WTC11 (cell line): ENCODE measurements around the gene PPP4R3B. TPM values are rescaled to one million over a fixed set of nuclear protein-coding genes. Genes with fewer than 3 reads are reported as not detected.

ENCODE experiments used
- ATAC-seq: fragments of 200-7000 bp; cut with Tn5 transposase; 2 replicates; pipeline ENCODE4 v1.10.0; 2021; ENCODE audit warnings: mild to moderate bottlenecking, moderate library complexity
- CTCF ChIA-PET: fragments of 300-600 bp; sonication (Branson Sonifier 250); formaldehyde crosslinking; loops from one replicate; lab custom pipeline; 2021; ENCODE audit warnings: antibody characterized with exemption; lab: Charles Lee
- POLR2A ChIA-PET: fragments of 350-600 bp; sonication (Branson Sonifier 250); formaldehyde crosslinking; loops from one replicate; lab custom pipeline; 2021; ENCODE audit warnings: antibody characterized with exemption; lab: Charles Lee
- DNase-seq: peaks from one replicate; pipeline ENCODE4 v3.0.0; 2021; ENCODE audit warnings: low spot score
- H3K27ac Mint-ChIP-seq: 2 replicates; pipeline ENCODE4 v1.8.0; 2021; ENCODE audit warnings: mixed read lengths
- H3K27me3 Mint-ChIP-seq: 2 replicates; pipeline ENCODE4 v1.8.0; 2021; ENCODE audit warnings: low read depth, mild to moderate bottlenecking, moderate library complexity, mixed read lengths
- H3K36me3 Mint-ChIP-seq: 2 replicates; pipeline ENCODE4 v1.8.0; 2021; ENCODE audit warnings: mixed read lengths
- H3K4me1 Mint-ChIP-seq: 2 replicates; pipeline ENCODE4 v1.8.0; 2022; ENCODE audit warnings: mixed read lengths
- H3K4me3 Mint-ChIP-seq: 2 replicates; pipeline ENCODE4 v1.8.0; 2021; ENCODE audit warnings: mild to moderate bottlenecking, moderate library complexity, mixed read lengths
- H3K9me3 Mint-ChIP-seq: 2 replicates; pipeline ENCODE4 v1.8.0; 2021; ENCODE audit warnings: mixed read lengths
- ATF3 ChIP-seq: sonication (generic); formaldehyde crosslinking; conservative IDR thresholded peaks from 2 replicates; pipeline ENCODE4 v1.8.1; 2022; ENCODE audit warnings: mild to moderate bottlenecking, missing genetic modification reagents
- CDX4 ChIP-seq: fragments of 250-450 bp; sonication (Bioruptor Pico); IDR thresholded peaks from 2 replicates; pipeline ENCODE4 v1.9.0; 2021; ENCODE audit warnings: moderate library complexity, mild to moderate bottlenecking, inconsistent platforms, borderline replicate concordance
- E2F4 ChIP-seq: sonication (generic); formaldehyde crosslinking; IDR thresholded peaks from 2 replicates; pipeline ENCODE4 v1.8.1; 2022; ENCODE audit warnings: low read depth, mild to moderate bottlenecking, moderate library complexity, missing genetic modification reagents, borderline replicate concordance
- FOXJ3 ChIP-seq: sonication (generic); formaldehyde crosslinking; IDR thresholded peaks from 2 replicates; pipeline ENCODE4 v1.9.0; 2021; ENCODE audit warnings: missing genetic modification reagents, mild to moderate bottlenecking, borderline replicate concordance
- GABPB1 ChIP-seq: sonication (generic); formaldehyde crosslinking; IDR thresholded peaks from 2 replicates; pipeline ENCODE4 v1.8.1; 2023; ENCODE audit warnings: mild to moderate bottlenecking, missing genetic modification reagents
- IRF2 ChIP-seq: sonication (generic); formaldehyde crosslinking; IDR thresholded peaks from 2 replicates; pipeline ENCODE4 v1.8.0; 2022; ENCODE audit warnings: low read depth, missing genetic modification reagents, borderline replicate concordance
- NFYB ChIP-seq: sonication (generic); formaldehyde crosslinking; conservative IDR thresholded peaks from 2 replicates; pipeline ENCODE4 v1.8.0; 2022; ENCODE audit warnings: low read depth, missing genetic modification reagents
- NR3C1 ChIP-seq: sonication (generic); formaldehyde crosslinking; conservative IDR thresholded peaks from 2 replicates; pipeline ENCODE4 v1.8.1; 2023; ENCODE audit warnings: low read depth, mild to moderate bottlenecking, missing genetic modification reagents
- PRDM15 ChIP-seq: sonication (generic); formaldehyde crosslinking; IDR thresholded peaks from 2 replicates; pipeline ENCODE4 v1.8.0; 2022; ENCODE audit warnings: missing genetic modification reagents
- PREB ChIP-seq: sonication (generic); formaldehyde crosslinking; IDR thresholded peaks from 2 replicates; pipeline ENCODE4 v1.8.1; 2022; ENCODE audit warnings: mild to moderate bottlenecking, missing genetic modification reagents, moderate library complexity, borderline replicate concordance
- SOX15 ChIP-seq: fragments of 250-450 bp; sonication (Bioruptor Pico); IDR thresholded peaks from 2 replicates; pipeline ENCODE4 v1.9.0; 2021; ENCODE audit warnings: mild to moderate bottlenecking
- SP1 ChIP-seq: sonication (generic); formaldehyde crosslinking; conservative IDR thresholded peaks from 2 replicates; pipeline ENCODE4 v1.8.1; 2022; ENCODE audit warnings: missing genetic modification reagents
- USF1 ChIP-seq: sonication (generic); formaldehyde crosslinking; IDR thresholded peaks from 2 replicates; pipeline ENCODE4 v1.8.0; 2022; ENCODE audit warnings: mild to moderate bottlenecking, missing genetic modification reagents
- ZNF317 ChIP-seq: sonication (generic); formaldehyde crosslinking; IDR thresholded peaks from 2 replicates; pipeline ENCODE4 v1.8.1; 2023; ENCODE audit warnings: low read depth, mild to moderate bottlenecking, moderate library complexity, missing genetic modification reagents, borderline replicate concordance
- ZNF416 ChIP-seq: fragments of 250-450 bp; sonication (Bioruptor Pico); IDR thresholded peaks from 2 replicates; pipeline ENCODE4 v1.9.0; 2021; ENCODE audit warnings: mild to moderate bottlenecking, inconsistent platforms
- ZNF423 ChIP-seq: fragments of 250-450 bp; sonication (Bioruptor Pico); IDR thresholded peaks from 2 replicates; pipeline ENCODE4 v2.1.2; 2022; ENCODE audit warnings: mild to moderate bottlenecking, moderate library complexity
- ZNF532 ChIP-seq: fragments of 250-450 bp; sonication (Bioruptor Pico); IDR thresholded peaks from 2 replicates; pipeline ENCODE4 v1.9.0; 2021; ENCODE audit warnings: mild to moderate bottlenecking, borderline replicate concordance
- total RNA-seq: library from RNA; stranded (reverse); gene quantifications from 3 replicates; pipeline ENCODE4 v1.2.3, GENCODE V29; 2021

PPP4R3B gene
- total RNA-seq, 1 experiment from 2014 or later = 39.0 TPM

- no peak for TF ChIP-seq PREB (CRISPR knock-in tag)
These were observed 6.3 kb downstream of the PPP4R3B start (continued) for GRCh38 chr2:55610954-55611743.

- Mint-ChIP-seq H3K36me3 (peaks cover 25% of the 10 kb centered on the region), H3K27me3 (no peaks in the 10 kb centered on the region), H3K9me3 (no peaks in the 10 kb centered on the region), H3K4me3 (no peak overlapping the region), H3K27ac (no peak overlapping the region), H3K4me1 (no peaks in the 10 kb centered on the region)
- POLR2A ChIA-PET = interaction anchor here (0.7 kb wide), 1 partner anchor 9 kb away, joined by 4 read pairs; no protein-coding TSS in a partner anchor
- CTCF ChIA-PET = interaction anchor here (1.5 kb wide), 1 partner anchor 29 kb away, joined by 3 read pairs; no protein-coding TSS in a partner anchor
- ATAC-seq (no peak), DNase-seq (no peak)
- no peak for TF ChIP-seq GABPB1 (CRISPR knock-in tag)
- no peak for TF ChIP-seq ZNF416
- no peak for TF ChIP-seq PRDM15 (CRISPR knock-in tag)
- TF ChIP-seq ZNF317 (CRISPR knock-in tag) = no peak
- TF ChIP-seq SOX15 (CRISPR knock-in tag) = no peak
- no peak for TF ChIP-seq FOXJ3 (CRISPR knock-in tag)
- no peak for TF ChIP-seq ZNF532 (CRISPR knock-in tag)
- TF ChIP-seq ATF3 (CRISPR knock-in tag) = no peak
- no peak for TF ChIP-seq E2F4 (CRISPR knock-in tag)
- TF ChIP-seq CDX4 (CRISPR knock-in tag) = no peak
- no peak for TF ChIP-seq NR3C1
- TF ChIP-seq USF1 (CRISPR knock-in tag) = no peak
- TF ChIP-seq ZNF423 (CRISPR knock-in tag) = no peak
- TF ChIP-seq IRF2 (CRISPR knock-in tag) = no peak
- no peak for TF ChIP-seq SP1 (CRISPR knock-in tag)
- no peak for TF ChIP-seq NFYB
These were observed 7.4 kb downstream of the PPP4R3B start for GRCh38 chr2:55609938-55610578.
